ENCODE data around the gene COG7.

The COG7 gene

GRCh38 chr16:23482778-23483177 is 29.8 kb upstream of the COG7 start:
- no peak for DNase-seq
- Histone ChIP-seq H3K27me3 (ENCODE audit: insufficient read depth, low read depth, severe bottlenecking) (no peaks in the 10 kb centered on the region), H3K9me3 (ENCODE audit: severe bottlenecking) (no peaks in the 10 kb centered on the region), H3K27ac (no peak overlapping the region), H3K36me3 (peaks cover 95% of the 10 kb centered on the region), H3K4me3 (ENCODE audit: low read depth, low read length) (no peak overlapping the region)
- TF ChIP-seq, protein P1, sequence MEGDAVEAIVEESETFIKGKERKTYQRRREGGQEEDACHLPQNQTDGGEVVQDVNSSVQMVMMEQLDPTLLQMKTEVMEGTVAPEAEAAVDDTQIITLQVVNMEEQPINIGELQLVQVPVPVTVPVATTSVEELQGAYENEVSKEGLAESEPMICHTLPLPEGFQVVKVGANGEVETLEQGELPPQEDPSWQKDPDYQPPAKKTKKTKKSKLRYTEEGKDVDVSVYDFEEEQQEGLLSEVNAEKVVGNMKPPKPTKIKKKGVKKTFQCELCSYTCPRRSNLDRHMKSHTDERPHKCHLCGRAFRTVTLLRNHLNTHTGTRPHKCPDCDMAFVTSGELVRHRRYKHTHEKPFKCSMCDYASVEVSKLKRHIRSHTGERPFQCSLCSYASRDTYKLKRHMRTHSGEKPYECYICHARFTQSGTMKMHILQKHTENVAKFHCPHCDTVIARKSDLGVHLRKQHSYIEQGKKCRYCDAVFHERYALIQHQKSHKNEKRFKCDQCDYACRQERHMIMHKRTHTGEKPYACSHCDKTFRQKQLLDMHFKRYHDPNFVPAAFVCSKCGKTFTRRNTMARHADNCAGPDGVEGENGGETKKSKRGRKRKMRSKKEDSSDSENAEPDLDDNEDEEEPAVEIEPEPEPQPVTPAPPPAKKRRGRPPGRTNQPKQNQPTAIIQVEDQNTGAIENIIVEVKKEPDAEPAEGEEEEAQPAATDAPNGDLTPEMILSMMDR (IDR thresholded peaks at IDR 0.05; ENCODE audit: low read depth, low read length) = no peak

GRCh38 chr16:23480257-23480656 is 27.3 kb upstream of the COG7 start:
- H3K27me3 ChIP-seq (ENCODE audit: insufficient read depth, low read depth, severe bottlenecking) = no peaks in the 10 kb centered on the region
- no peak overlapping the region for H3K27ac ChIP-seq
- H3K9me3 ChIP-seq (ENCODE audit: severe bottlenecking) = no peaks in the 10 kb centered on the region
- H3K36me3 ChIP-seq = peaks cover 96% of the 10 kb centered on the region
- no peak for DNase-seq
- no peak overlapping the region for H3K4me3 ChIP-seq (ENCODE audit: low read depth, low read length)
- TF ChIP-seq, protein P1 (IDR thresholded peaks at IDR 0.05; ENCODE audit: low read depth, low read length) = no peak

DNA sequence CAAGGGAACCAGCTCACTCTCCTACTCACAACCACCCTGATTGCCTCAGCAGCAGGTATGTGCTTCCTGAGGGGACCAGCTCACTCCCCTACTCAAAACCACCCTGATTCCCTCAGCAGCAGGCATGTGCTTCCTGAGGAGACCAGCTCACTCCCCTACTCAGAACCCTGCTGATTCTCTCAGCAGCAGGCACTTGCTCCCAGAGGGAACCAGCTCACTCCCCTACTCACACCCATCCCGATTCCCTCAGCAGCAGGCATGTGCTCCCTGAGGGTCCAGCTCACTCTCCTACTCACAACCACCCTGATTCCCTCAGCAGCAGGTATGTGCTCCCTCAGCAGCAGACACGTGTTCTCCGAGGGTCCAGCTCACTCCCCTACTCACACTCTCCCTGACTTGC is 26.1 kb upstream of the COG7 start:
- Histone ChIP-seq H3K36me3 (peaks cover 96% of the 10 kb centered on the region), H3K4me3 (ENCODE audit: low read depth, low read length) (no peak overlapping the region), H3K27ac (no peak overlapping the region), H3K27me3 (ENCODE audit: insufficient read depth, low read depth, severe bottlenecking) (no peaks in the 10 kb centered on the region), H3K9me3 (ENCODE audit: severe bottlenecking) (no peaks in the 10 kb centered on the region)
- TF ChIP-seq, protein P1 (IDR thresholded peaks at IDR 0.05; ENCODE audit: low read depth, low read length) = no peak
- DNase-seq = no peak

DNA sequence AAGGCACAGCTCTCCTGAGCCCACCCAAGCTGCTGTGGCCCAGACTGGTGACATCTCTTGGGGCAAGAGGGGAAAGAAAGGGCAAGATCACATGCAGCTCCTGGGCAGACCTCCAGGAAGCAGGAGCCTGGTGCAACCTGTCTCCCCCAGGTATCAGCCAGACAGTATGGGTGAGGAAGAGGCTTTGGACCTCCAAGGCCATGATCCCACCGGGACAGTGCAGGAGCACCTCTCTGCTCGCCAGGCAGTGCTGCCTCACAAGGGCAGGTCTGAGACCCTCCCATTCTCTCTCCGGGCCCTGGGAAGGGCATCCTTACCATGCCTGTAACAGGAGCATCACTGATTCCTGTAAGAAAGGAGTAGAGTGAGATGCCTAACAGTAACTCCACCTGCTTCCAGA is 25.6 kb upstream of the COG7 start:
- H3K36me3 ChIP-seq = peaks cover 98% of the 10 kb centered on the region
- no peaks in the 10 kb centered on the region for H3K27me3 ChIP-seq (ENCODE audit: insufficient read depth, low read depth, severe bottlenecking)
- no peak for DNase-seq
- no peaks in the 10 kb centered on the region for H3K9me3 ChIP-seq (ENCODE audit: severe bottlenecking)
- TF ChIP-seq, protein P1 (IDR thresholded peaks at IDR 0.05; ENCODE audit: low read depth, low read length) = no peak
- H3K27ac ChIP-seq = no peak overlapping the region
- H3K4me3 ChIP-seq (ENCODE audit: low read depth, low read length) = no peak overlapping the region

DNA sequence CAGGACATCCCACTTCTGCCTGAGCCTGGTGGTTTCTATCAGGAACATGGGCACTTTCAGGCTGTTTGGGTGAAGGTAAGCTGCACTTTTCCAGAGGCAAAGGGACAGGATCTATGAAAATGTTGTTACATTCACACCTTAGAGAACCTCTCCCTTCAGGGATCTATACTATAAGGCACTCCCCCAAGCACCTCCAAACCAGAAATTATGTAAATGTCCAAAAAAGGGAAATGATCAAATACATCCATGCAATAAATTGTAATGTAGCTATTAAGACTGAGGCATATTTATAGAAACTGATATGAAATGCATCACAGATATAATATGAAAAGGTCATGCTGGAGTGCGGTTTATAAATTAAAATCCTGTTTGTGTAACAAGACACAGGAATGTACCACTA is 23.3 kb upstream of the COG7 start:
- no peaks in the 10 kb centered on the region for H3K9me3 ChIP-seq (ENCODE audit: severe bottlenecking)
- no peak overlapping the region for H3K4me3 ChIP-seq (ENCODE audit: low read depth, low read length)
- no peak for DNase-seq
- TF ChIP-seq, protein P1 (IDR thresholded peaks at IDR 0.05; ENCODE audit: low read depth, low read length) = no peak
- no peak overlapping the region for H3K27ac ChIP-seq
- peaks cover 90% of the 10 kb centered on the region for H3K36me3 ChIP-seq
- no peaks in the 10 kb centered on the region for H3K27me3 ChIP-seq (ENCODE audit: insufficient read depth, low read depth, severe bottlenecking)

DNA sequence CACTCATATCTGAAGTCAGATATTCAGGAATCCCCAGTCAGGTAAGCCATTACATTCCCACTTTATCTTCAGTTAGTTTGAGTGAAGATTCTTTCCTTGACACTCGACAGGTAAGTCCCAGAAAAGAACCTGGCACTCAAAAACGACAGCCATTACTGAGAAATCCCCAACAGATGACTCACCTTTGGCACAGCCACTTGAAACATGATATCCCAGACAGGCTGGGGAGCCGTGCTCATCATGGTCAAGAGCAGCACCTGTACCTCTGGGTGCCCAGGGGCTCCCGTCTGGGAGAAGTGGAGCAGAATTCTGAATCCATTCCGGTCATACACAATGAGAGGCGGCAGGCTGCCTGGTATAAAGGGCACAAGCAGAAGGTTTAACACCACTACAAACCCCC is 16.8 kb upstream of the COG7 start:
- DNase-seq = no peak
- no peak overlapping the region for H3K4me3 ChIP-seq (ENCODE audit: low read depth, low read length)
- peaks cover 89% of the 10 kb centered on the region for H3K36me3 ChIP-seq
- no peaks in the 10 kb centered on the region for H3K27me3 ChIP-seq (ENCODE audit: insufficient read depth, low read depth, severe bottlenecking)
- TF ChIP-seq, protein P1 (IDR thresholded peaks at IDR 0.05; ENCODE audit: low read depth, low read length) = no peak
- no peaks in the 10 kb centered on the region for H3K9me3 ChIP-seq (ENCODE audit: severe bottlenecking)
- no peak overlapping the region for H3K27ac ChIP-seq

Measured in WERI-Rb-1 (cell line).